Calu3 (cell line): Measurements from ENCODE around the gene RAB1B. TPM values are rescaled to one million over a fixed set of nuclear protein-coding genes. Genes with fewer than 3 reads are reported as not detected.

Experiments used
- BruUV-seq: library from RNA; stranded (reverse); fragments of 400-500 nt; replicated peaks from 2 replicates; lab custom pipeline; 2021; lab: Mats Ljungman, UMichigan
- CTCF ChIA-PET: fragments of 300-600 bp; sonication (Branson Sonifier 250); formaldehyde crosslinking; loops from one replicate; lab custom pipeline; 2022; ENCODE audit warnings: antibody characterized with exemption; lab: Charles Lee
- DNase-seq: peaks from one replicate; pipeline ENCODE4 v3.0.0; 2022
- H3K27ac Mint-ChIP-seq: one replicate; pipeline ENCODE4 v1.8.0; 2022; ENCODE audit warnings: mixed read lengths; ENCODE audit not compliant: unreplicated experiment
- H3K27me3 Mint-ChIP-seq: one replicate; pipeline ENCODE4 v1.8.0; 2022; ENCODE audit warnings: mixed read lengths; ENCODE audit not compliant: unreplicated experiment
- H3K36me3 Mint-ChIP-seq: one replicate; pipeline ENCODE4 v1.8.0; 2022; ENCODE audit warnings: mild to moderate bottlenecking, moderate library complexity, mixed read lengths; ENCODE audit not compliant: insufficient read depth, unreplicated experiment
- H3K4me1 Mint-ChIP-seq: one replicate; pipeline ENCODE4 v1.8.0; 2022; ENCODE audit warnings: mild to moderate bottlenecking, low read depth, mixed read lengths; ENCODE audit not compliant: unreplicated experiment
- H3K4me3 Mint-ChIP-seq: one replicate; pipeline ENCODE4 v1.8.0; 2022; ENCODE audit warnings: mild to moderate bottlenecking, low read depth, moderate library complexity, mixed read lengths; ENCODE audit not compliant: unreplicated experiment
- H3K9me3 Mint-ChIP-seq: one replicate; pipeline ENCODE4 v1.8.0; 2022; ENCODE audit warnings: low read depth, mixed read lengths; ENCODE audit not compliant: unreplicated experiment
- CTCF ChIP-seq: fragments of 200-600 bp; IDR thresholded peaks from one replicate; pipeline ENCODE4 v1.8.0; 2022; ENCODE audit warnings: antibody characterized with exemption; ENCODE audit not compliant: unreplicated experiment
- intact Hi-C: fragments of 100-400 bp; cut with micrococcal nuclease; formaldehyde crosslinking; loops from one replicate; pipeline ENCODE4 v1.10.0; 2022; ENCODE audit not compliant: unreplicated experiment
- total RNA-seq: library from RNA; stranded (reverse); gene quantifications from 2 replicates; pipeline ENCODE4 v1.2.3, GENCODE V29; 2022

Gene RAB1B
- total RNA-seq, 1 experiment from 2014 or later = 144 TPM

- Mint-ChIP-seq H3K4me1 (peaks cover 8% of the 10 kb centered on the region), H3K36me3 (peaks cover 12% of the 10 kb centered on the region), H3K9me3 (no peaks in the 10 kb centered on the region), H3K4me3 (no peak overlapping the region), H3K27me3 (no peaks in the 10 kb centered on the region), H3K27ac (no peak overlapping the region)
- intact Hi-C loops = no loop called here
- TF ChIP-seq CTCF = no peak
- DNase-seq = no peak
- CTCF ChIA-PET = no interaction called here
- BruUV-seq = no TSS peak
Observed at GRCh38 chr11:66225066-66225465, 43.4 kb upstream of the RAB1B start.

- intact Hi-C loops = no loop called here
- CTCF ChIA-PET = no interaction called here
Observed at GRCh38 chr11:66226101-66226500, 42.3 kb upstream of the RAB1B start.

GRCh38 chr11:66227700-66228099, 40.7 kb upstream of the RAB1B start:
- Mint-ChIP-seq H3K27me3 (no peaks in the 10 kb centered on the region), H3K27ac (no peak overlapping the region), H3K9me3 (no peaks in the 10 kb centered on the region), H3K4me1 (peaks cover 2% of the 10 kb centered on the region), H3K4me3 (no peak overlapping the region), H3K36me3 (peaks cover 12% of the 10 kb centered on the region)
- no TSS peak for BruUV-seq
- TF ChIP-seq CTCF = no peak
- no peak for DNase-seq
- CTCF ChIA-PET = interaction anchor here (0.6 kb wide), 1 partner anchor 27 kb away, joined by 3 read pairs; no protein-coding TSS in a partner anchor
- intact Hi-C loops = no loop called here

More at GRCh38 chr11:66226101-66226500, 42.3 kb upstream of the RAB1B start:
- Mint-ChIP-seq H3K27me3 (no peaks in the 10 kb centered on the region), H3K27ac (no peak overlapping the region), H3K36me3 (peaks cover 8% of the 10 kb centered on the region), H3K4me1 (peaks cover 8% of the 10 kb centered on the region), H3K9me3 (no peaks in the 10 kb centered on the region), H3K4me3 (no peak overlapping the region)
- no TSS peak for BruUV-seq
- DNase-seq = no peak
- no peak for TF ChIP-seq CTCF

- BruUV-seq = no TSS peak
- Mint-ChIP-seq H3K27me3 (no peaks in the 10 kb centered on the region), H3K36me3 (peaks cover 12% of the 10 kb centered on the region), H3K4me1 (no peaks in the 10 kb centered on the region), H3K4me3 (no peak overlapping the region), H3K9me3 (no peaks in the 10 kb centered on the region), H3K27ac (no peak overlapping the region)
- CTCF ChIA-PET = no interaction called here
- no peak for DNase-seq
- no peak for TF ChIP-seq CTCF
- intact Hi-C loops = no loop called here
Observed at GRCh38 chr11:66228521-66228920, 39.9 kb upstream of the RAB1B start.
